DND-41 (cell line): Measurements from ENCODE around the gene PRAMEF1.
"Not testable (repeated sequence)": the region's sequence is repeated elsewhere in the genome, so short reads cannot be mapped to it uniquely, and the experiment has no call there.

Experiments used
- ATAC-seq: fragments of 200-7000 bp; cut with Tn5 transposase; 3 replicates; pipeline ENCODE4 v1.9.1; 2021; ENCODE audit warnings: low read depth; ENCODE audit not compliant: insufficient read depth
- DNase-seq: peaks from one replicate; pipeline ENCODE4 v3.0.0-alpha.2; 2020
- H2AFZ ChIP-seq: 2 replicates; pipeline ENCODE4 v1.6.0; 2012; ENCODE audit warnings: low read depth, low read length
- H3K27ac ChIP-seq: 2 replicates; pipeline ENCODE4 v1.5.1; 2012; ENCODE audit warnings: low read length, inconsistent platforms
- H3K27me3 ChIP-seq: fragments of 200-600 bp; sonication (generic); 2 replicates; pipeline ENCODE4 v1.6.0; 2012; ENCODE audit warnings: low read length, mild to moderate bottlenecking, inconsistent platforms; ENCODE audit not compliant: insufficient read depth, poor library complexity
- H3K36me3 ChIP-seq: 2 replicates; pipeline ENCODE4 v1.5.1; 2012; ENCODE audit warnings: low read length, inconsistent platforms; ENCODE audit not compliant: insufficient read depth
- H3K4me1 ChIP-seq: 2 replicates; pipeline ENCODE4 v1.5.1; 2012; ENCODE audit warnings: mild to moderate bottlenecking, low read length; ENCODE audit not compliant: insufficient read depth
- H3K4me2 ChIP-seq: 2 replicates; pipeline ENCODE4 v1.6.0; 2012; ENCODE audit warnings: mild to moderate bottlenecking, moderate library complexity, low read length, inconsistent platforms; ENCODE audit not compliant: insufficient read depth
- H3K4me3 ChIP-seq, 2 experiments: fragments of 200-600 bp in 1 of 2; shearing (Covaris generic) in 1 of 2; 2 replicates each; pipeline ENCODE4 v1.5.1; 2012 to 2016; ENCODE audit warnings: inconsistent platforms in 2 of 2, low read length in 2 of 2, mild to moderate bottlenecking in 2 of 2, low read depth in 1 of 2, moderate library complexity in 1 of 2
- H3K79me2 ChIP-seq: 2 replicates; pipeline ENCODE4 v1.6.0; 2012; ENCODE audit warnings: low read length, inconsistent platforms; ENCODE audit not compliant: insufficient read depth
- H3K9ac ChIP-seq: 2 replicates; pipeline ENCODE4 v1.6.0; 2012; ENCODE audit warnings: low read depth, mild to moderate bottlenecking, inconsistent platforms, low read length, moderate library complexity
- H3K9me3 ChIP-seq: 2 replicates; pipeline ENCODE4 v1.5.1; 2012; ENCODE audit warnings: low read length, moderate library complexity, mild to moderate bottlenecking, inconsistent platforms; ENCODE audit not compliant: insufficient read depth, severe bottlenecking
- H4K20me1 ChIP-seq: 2 replicates; pipeline ENCODE4 v1.6.0; 2012; ENCODE audit warnings: low read length; ENCODE audit not compliant: insufficient read depth
- EZH2 ChIP-seq: IDR thresholded peaks from 3 replicates; pipeline ENCODE4 v1.6.1; 2012; ENCODE audit warnings: borderline replicate concordance, low read depth, mild to moderate bottlenecking, moderate library complexity, low read length, inconsistent platforms; ENCODE audit not compliant: severe bottlenecking
- TF ChIP-seq, protein P1 (sequence below): IDR thresholded peaks from 2 replicates; pipeline ENCODE4 v1.5.1; 2012; ENCODE audit warnings: borderline replicate concordance, low read length, moderate library complexity, mild to moderate bottlenecking; ENCODE audit not compliant: poor library complexity, severe bottlenecking; ENCODE audit errors: extremely low read depth

PRAMEF1 gene, protein sequence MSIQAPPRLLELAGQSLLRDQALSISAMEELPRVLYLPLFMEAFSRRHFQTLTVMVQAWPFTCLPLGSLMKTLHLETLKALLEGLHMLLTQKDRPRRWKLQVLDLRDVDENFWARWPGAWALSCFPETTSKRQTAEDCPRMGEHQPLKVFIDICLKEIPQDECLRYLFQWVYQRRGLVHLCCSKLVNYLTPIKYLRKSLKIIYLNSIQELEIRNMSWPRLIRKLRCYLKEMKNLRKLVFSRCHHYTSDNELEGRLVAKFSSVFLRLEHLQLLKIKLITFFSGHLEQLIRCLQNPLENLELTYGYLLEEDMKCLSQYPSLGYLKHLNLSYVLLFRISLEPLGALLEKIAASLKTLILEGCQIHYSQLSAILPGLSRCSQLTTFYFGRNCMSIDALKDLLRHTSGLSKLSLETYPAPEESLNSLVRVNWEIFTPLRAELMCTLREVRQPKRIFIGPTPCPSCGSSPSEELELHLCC

DNA sequence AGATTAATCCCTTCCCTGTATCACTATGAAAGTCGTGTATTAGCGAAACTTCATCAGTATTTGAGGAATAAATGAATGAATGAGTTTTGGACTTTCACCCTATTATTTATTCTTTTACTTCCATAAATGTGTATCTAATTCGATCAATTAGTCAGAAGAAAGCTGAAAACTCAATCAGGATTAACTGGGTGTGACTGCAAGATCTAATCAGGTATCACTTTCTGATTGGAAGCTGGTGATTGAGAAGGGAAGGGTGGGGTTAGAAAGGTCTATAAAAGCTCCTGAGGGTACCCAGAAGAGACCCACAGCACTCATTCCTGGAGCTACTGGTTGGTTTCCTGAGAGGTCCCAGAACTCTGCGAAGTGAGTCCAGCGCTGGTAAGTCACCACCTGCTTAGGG, at the start of gene PRAMEF1:
Gene PRAMEF1, plus strand, starts transcription at position 301 of the 400 bp plus-strand sequence. CDS start 1,831 bp downstream, outside the sequence.
- H4K20me1 ChIP-seq, H3K9ac ChIP-seq, DNase-seq, H3K36me3 ChIP-seq, H3K9me3 ChIP-seq, H3K27me3 ChIP-seq, H3K4me3 ChIP-seq, ATAC-seq, H3K27ac ChIP-seq, H3K4me1 ChIP-seq, H3K4me2 ChIP-seq, H2AFZ ChIP-seq, H3K79me2 ChIP-seq: not testable (repeated sequence)

DNA sequence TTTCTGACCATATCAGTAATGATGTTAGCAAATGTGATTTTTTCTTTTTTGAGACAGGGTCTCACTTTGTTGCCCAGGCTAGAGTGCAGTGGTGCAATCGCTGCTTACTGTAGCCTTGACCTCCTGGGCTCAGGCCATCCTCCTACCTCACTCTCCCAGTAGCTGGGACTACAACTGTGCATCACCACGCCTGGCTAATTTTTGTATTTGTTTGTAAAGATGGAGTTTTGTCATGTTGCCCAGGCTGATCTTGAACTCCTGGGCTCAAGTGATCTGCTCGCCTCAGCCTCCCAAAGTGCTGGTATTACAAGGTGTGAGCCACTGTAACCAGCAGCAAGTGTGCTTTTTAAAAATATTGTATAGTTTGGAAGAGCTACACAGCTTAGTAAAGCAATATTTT, 49.3 kb upstream of the PRAMEF1 start:
- TF ChIP-seq, protein P1, sequence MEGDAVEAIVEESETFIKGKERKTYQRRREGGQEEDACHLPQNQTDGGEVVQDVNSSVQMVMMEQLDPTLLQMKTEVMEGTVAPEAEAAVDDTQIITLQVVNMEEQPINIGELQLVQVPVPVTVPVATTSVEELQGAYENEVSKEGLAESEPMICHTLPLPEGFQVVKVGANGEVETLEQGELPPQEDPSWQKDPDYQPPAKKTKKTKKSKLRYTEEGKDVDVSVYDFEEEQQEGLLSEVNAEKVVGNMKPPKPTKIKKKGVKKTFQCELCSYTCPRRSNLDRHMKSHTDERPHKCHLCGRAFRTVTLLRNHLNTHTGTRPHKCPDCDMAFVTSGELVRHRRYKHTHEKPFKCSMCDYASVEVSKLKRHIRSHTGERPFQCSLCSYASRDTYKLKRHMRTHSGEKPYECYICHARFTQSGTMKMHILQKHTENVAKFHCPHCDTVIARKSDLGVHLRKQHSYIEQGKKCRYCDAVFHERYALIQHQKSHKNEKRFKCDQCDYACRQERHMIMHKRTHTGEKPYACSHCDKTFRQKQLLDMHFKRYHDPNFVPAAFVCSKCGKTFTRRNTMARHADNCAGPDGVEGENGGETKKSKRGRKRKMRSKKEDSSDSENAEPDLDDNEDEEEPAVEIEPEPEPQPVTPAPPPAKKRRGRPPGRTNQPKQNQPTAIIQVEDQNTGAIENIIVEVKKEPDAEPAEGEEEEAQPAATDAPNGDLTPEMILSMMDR: no peak
- TF ChIP-seq EZH2: no peak

DNA sequence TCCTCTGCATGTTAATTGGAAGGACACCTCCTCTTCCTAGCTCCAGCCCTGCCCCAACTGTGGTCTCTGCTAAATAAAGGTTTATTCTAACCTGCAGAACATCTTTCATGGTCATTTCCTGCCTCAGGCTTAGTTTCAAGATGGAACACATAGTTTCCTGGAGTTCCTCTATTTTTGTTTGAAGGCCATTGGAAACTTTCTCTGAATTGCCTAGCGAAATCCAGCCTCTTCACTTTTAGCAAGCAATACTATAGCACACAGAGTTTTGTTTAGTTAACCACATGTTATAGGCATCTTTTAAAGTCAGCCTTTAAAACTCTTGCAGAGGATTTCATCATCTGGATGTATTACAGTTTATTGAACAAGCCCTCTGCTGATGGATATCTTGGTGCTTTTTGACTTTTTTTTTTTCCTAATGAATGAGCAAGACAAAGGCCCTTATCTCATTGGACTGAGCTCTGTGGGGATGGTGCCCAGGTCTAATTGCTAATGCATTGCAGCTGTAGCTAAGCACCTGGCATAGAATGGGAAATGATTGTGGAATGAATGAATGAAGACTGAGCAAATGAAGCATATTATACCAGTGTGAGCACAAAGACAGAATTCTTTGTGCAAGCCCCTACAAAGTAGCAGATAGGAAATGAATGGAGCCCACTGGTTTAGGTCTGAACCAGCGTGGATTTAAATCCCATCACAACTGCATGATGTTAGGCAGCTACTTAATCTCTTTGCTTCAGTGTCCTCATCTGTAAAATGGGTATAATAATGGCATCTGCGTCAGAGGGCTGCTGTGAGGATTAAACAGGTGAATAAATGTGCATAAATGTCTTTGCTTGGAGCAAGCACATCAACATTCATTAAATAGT, 45.8 kb upstream of the PRAMEF1 start:
- Histone ChIP-seq H3K27ac (no peak overlapping the region), H3K4me1 (peaks cover 7% of the 10 kb centered on the region; the same call in 1 of the 2 replicates), H3K4me2 (no peak overlapping the region), H2AFZ (no peak overlapping the region), H3K9me3 (peaks cover 16% of the 10 kb centered on the region), H3K4me3 (no peak overlapping the region), H3K79me2 (no peaks in the 10 kb centered on the region), H3K27me3 (peaks cover 7% of the 10 kb centered on the region), H3K36me3 (no peaks in the 10 kb centered on the region), H4K20me1 (no peaks in the 10 kb centered on the region), H3K9ac (no peak overlapping the region)
- no peak for ATAC-seq
- TF ChIP-seq, protein P1: no peak
- no peak for TF ChIP-seq EZH2
- no peak for DNase-seq

More for the DNA sequence above, 49.3 kb upstream of the PRAMEF1 start:
- no peak overlapping the region for H3K4me2 ChIP-seq
- no peak overlapping the region for H2AFZ ChIP-seq
- H3K9me3 ChIP-seq: no peaks in the 10 kb centered on the region
- no peak overlapping the region for H3K9ac ChIP-seq
- H3K4me1 ChIP-seq: peaks cover 7% of the 10 kb centered on the region; the same call in 1 of the 2 replicates
- no peak overlapping the region for H3K4me3 ChIP-seq
- H3K27me3 ChIP-seq: peaks cover 9% of the 10 kb centered on the region
- H3K79me2 ChIP-seq: no peaks in the 10 kb centered on the region
- H4K20me1 ChIP-seq: no peaks in the 10 kb centered on the region
- DNase-seq (no peak), ATAC-seq (no peak)
- no peak overlapping the region for H3K27ac ChIP-seq
- no peaks in the 10 kb centered on the region for H3K36me3 ChIP-seq

DNA sequence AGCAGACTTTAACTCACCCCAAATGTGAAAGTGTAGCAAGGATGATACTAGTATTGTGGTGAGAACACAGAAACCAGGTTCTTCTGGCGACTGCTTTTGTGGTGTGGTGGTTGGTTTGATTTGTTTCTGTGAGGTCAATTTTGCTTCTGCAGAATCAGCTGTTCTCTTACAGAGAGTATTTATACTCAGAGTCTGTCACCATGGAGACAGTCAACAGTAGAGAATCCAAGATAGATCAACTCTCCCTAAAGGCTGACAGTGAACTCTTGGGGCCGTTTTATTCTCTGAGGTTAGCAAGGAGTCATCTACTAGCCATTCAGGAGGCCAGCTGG, 45.2 kb upstream of the PRAMEF1 start, which contains the start of gene CFAP107:
Gene CFAP107, plus strand, starts transcription at position 209 of the 332 bp plus-strand sequence. CDS start 231 bp downstream, outside the sequence.
- no peaks in the 10 kb centered on the region for H3K36me3 ChIP-seq
- H3K4me2 ChIP-seq: no peak within 1 kb of the TSS
- no peak within 1 kb of the TSS for H3K27ac ChIP-seq
- H3K4me3 ChIP-seq: no peak within 1 kb of the TSS
- H3K9ac ChIP-seq: no peak within 1 kb of the TSS
- ATAC-seq: no peak
- TF ChIP-seq, protein P1: no peak
- TF ChIP-seq EZH2: no peak
- no peaks in the 10 kb centered on the region for H3K79me2 ChIP-seq
- no peak for DNase-seq
- no peaks in the 10 kb centered on the region for H4K20me1 ChIP-seq
- H3K4me1 ChIP-seq: peaks cover 7% of the 10 kb centered on the region; the same call in 1 of the 2 replicates
- peaks cover 16% of the 10 kb centered on the region for H3K9me3 ChIP-seq
- no peak within 1 kb of the TSS for H2AFZ ChIP-seq
- peaks cover 7% of the 10 kb centered on the region for H3K27me3 ChIP-seq
